CD1c-positive myeloid dendritic cell (primary cell): Measurements from ENCODE around the gene RBM7.

Source experiments
- DNase-seq: peaks from one replicate; pipeline ENCODE4 v3.0.0-alpha.2; 2016; ENCODE audit errors: extremely low spot score

RBM7 gene

DNA sequence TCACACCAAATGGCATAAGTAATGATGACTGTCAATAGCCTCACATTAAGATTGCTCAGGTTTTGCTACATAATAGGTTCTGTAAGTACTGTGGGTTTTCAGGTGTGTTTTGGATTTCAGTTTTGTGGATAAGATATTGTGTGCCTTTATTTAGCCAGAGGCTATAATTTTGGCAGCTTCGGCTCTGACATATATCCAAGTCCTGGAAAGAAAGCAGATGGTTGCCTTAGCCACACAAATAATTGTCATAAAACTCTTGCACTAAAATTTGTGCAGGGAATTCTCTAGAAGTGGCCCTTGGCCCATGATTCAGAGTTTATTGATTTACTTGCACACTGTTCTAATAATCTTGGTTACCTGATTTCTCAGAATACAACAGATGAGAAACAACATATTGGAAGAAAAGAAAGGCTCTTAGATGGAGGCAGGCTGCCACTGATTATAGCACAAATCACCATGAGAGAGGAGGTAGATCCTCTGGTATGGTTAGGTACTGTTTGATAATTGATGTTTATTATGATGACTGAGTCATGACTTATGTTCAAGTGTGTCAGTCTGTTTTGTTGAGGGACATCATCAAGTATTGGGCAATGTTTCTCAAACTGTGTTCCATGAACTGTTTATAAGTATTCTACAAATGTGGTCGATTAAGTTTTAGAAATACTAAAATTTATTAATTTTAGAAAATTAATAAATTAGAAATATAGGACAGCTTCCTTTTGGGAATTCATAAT, 48.5 kb downstream of the RBM7 start:
- DNase-seq = no peak

DNA sequence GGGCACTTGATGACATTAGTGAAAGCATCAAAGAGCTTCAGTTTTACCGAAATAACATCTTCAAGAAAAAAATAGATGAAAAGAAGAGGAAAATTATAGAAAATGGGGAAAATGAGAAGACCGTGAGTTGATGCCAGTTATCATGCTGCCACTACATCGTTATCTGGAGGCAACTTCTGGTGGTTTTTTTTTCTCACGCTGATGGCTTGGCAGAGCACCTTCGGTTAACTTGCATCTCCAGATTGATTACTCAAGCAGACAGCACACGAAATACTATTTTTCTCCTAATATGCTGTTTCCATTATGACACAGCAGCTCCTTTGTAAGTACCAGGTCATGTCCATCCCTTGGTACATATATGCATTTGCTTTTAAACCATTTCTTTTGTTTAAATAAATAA, 49.4 kb downstream of the RBM7 start:
- no peak for DNase-seq

DNA sequence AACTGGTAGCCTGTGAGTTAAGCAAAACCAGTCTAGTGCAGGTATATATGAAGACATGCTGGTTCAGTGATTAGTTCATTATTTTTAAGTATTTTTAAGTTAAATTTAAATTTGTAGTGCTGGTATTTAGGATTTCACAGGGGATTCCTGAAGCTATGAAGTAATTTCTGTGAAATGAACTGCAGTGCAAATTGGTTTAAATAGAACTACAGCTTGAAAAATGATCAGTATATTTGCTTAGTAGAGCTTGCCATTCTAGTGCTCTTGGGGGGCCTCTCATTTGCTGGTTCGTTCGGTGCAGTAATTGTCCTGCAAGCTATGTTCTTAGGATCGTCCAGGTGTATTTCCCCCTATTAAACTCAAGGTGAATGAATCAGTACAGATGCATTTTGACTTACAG, 51.9 kb downstream of the RBM7 start:
- no peak for DNase-seq
